NCI-H2196 (cell line): ENCODE data around the gene CISD1.
"Not testable (repeated sequence)": the region's sequence is repeated elsewhere in the genome, so short reads cannot be mapped to it uniquely, and the experiment has no call there.

Experiments used
- DNase-seq: peaks from one replicate; lab custom pipeline; 2025; ENCODE audit not compliant: unreplicated experiment; lab: John Stamatoyannopoulos, UW

Gene CISD1

GRCh38 chr10:58268946-58269781 is at the start of gene CISD1:
TSS of gene CISD1 (plus strand) at chr10:58269162. CDS start at chr10:58269274, 112 bp downstream.
- DNase-seq, result peak; percentile 90

DNA sequence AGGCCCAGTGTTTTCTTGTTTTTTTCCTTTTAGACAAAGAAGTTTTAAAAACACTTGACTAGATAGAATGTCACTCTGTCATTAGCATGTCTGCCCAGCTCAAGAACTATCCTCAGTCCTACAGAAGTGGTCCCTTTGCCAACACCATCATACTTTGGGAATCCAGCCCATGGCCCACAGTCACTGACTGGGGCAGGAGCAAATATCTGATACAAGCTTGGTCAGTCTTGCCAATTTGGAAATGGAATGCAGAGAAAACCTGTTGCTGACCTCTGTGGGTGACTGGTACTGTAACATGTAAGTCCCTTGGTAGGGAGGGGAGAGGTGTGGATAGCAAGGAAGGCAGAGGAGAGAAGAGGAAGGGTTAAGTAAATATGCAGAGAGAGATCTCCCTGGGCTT is 49.1 kb upstream of the CISD1 start:
- DNase-seq, result no peak

DNA sequence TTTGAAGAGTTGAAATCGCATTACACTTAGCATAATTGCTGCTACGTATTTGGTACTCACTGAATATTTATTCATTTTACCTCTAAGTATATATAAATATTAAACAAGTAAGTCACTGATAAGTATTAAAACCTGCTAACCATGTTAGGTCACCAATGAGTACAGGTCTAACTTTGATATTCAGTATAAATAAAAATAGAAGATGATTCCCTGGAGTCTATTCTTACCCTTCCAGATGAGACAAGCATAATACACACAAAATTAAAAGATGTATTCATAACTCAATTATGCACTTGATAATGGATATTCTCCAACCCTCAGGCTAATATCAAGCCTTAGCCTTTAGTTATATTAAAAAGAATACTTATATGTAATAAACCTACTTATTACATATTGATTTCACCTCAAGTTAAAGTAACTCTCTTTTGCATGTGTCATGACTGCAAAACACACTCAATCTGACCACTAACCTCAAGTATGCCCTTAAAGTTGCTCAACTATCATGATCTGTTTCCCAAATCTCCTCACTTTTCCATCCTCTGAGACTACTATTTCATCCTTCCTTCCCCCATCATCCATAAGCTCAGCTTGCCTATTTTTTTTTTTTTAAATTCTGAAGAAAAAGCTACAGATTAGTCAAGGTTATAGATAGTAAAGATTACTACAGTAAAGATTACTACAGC is 48.1 kb upstream of the CISD1 start:
- no peak for DNase-seq

DNA sequence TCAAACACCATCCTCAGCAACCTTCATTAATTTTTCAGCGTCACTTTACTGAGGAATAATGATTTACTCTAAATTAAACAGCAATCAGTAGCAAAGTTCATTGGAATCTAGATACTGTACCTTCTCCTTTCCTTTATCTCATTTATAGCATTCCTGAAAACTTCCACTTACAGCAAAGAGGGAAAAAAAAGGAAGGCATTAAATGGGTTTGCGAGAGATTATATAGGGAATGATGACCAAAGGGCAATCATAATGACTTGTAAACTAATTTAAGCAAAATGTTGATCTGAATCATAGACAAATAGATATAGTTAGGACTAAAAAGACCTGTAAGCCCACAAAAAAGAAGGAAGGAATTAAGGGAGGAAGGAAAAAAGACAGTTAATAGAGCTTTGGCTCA is 43.3 kb upstream of the CISD1 start:
- DNase-seq, result no peak

- DNase-seq, result not testable (repeated sequence)
These were observed 39.1 kb upstream of the CISD1 start for GRCh38 chr10:58229856-58230255.

DNA sequence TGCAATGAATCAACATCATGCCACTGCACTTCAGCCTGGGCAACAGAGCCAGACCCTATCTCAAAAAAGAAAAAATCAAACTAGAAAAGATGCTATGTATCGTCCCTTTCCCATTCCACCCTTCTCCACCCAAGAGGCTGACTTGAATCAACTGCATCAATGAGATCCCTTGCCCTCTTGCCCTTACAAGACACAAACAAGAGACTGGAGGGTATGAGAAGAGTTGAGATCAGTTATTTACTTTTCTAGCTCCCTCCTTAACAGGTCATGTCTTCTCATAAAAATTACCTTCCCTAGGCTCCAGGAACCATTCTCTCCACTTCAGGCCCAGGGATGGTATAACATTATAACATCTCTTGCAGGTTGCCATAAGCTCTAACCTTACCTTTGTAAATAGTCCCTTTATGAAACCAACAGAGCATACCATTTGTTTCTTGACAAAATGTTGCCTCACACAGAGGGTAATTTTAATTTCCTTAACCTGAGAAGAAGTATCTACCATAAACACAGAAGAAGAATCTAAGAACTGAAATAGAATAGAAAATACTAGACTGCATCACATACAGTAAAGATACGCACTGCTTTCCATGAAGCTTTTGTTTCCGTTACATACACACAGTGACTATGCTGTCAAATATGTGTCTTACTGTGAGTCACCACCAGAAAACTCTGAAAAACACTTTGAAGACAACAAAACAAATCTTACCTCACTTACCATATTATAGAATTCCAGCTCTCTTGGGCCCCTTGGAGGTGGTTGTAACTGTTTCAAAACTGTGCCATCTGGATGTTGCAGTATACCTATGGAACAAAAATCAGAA is 31.7 kb upstream of the CISD1 start:
- no peak for DNase-seq

DNA sequence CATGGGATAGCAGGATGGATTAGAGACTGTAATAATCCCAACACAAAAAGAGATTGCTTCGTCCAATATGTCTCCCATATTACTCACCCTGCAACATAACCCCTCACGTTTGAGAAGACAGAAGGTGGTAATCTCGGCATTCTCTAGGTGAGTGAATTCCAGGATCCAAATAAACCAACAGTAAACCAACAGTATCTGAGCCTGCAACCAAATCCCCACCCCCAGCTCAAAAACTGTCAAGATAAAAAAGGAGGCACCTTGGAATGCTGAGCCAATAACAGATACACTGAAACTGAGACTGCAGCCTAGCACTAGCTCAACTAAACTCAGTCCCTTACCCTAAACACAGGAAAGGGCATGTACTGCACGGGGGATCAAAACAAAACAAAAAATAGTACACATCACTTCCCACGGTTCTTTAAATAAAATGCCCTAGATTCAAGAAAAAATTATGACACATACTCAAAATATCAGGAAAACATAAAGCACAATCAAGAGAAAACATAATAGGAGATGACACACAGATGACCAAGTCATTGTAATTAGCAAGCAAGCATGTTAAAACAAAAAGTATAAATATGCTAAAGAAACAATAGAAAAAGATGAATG is 29.3 kb upstream of the CISD1 start:
- no peak for DNase-seq

- DNase-seq, result no peak
These were observed 28.4 kb upstream of the CISD1 start for GRCh38 chr10:58240531-58240930.

GRCh38 chr10:58241346-58241745 is 27.6 kb upstream of the CISD1 start:
- DNase-seq, result no peak

DNA sequence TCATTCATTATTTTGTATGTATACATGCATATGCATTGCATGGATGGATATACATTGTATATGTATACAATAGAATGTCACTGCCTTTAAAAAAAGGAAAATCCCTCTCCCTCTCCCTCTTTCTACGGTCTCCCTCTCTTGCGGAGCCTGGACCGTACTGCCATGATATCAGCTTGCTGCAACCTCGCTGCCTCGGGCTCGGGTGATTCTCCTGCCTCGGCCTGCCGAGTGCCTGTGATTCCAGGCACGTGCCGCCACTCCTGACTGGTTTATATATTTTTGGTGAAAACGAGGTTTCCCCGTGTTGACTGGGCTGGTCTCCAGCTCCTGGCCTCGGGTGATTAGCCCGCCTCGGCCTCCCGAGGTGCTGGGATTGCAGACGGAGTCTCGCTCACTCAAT is 25.7 kb upstream of the CISD1 start:
- no peak for DNase-seq

GRCh38 chr10:58243801-58244200 is 25.2 kb upstream of the CISD1 start:
- DNase-seq, result not testable (repeated sequence)

GRCh38 chr10:58244242-58244641 is 24.7 kb upstream of the CISD1 start:
- not testable (repeated sequence) for DNase-seq

- DNase-seq, result not testable (repeated sequence)
These were observed 24.3 kb upstream of the CISD1 start for GRCh38 chr10:58244666-58245065.

GRCh38 chr10:58253184-58253583 is 15.8 kb upstream of the CISD1 start:
- no peak for DNase-seq

GRCh38 chr10:58254644-58255043 is 14.3 kb upstream of the CISD1 start:
- DNase-seq, result no peak

GRCh38 chr10:58256013-58256780 is 12.8 kb upstream of the CISD1 start:
- DNase-seq, result not testable (repeated sequence)

DNA sequence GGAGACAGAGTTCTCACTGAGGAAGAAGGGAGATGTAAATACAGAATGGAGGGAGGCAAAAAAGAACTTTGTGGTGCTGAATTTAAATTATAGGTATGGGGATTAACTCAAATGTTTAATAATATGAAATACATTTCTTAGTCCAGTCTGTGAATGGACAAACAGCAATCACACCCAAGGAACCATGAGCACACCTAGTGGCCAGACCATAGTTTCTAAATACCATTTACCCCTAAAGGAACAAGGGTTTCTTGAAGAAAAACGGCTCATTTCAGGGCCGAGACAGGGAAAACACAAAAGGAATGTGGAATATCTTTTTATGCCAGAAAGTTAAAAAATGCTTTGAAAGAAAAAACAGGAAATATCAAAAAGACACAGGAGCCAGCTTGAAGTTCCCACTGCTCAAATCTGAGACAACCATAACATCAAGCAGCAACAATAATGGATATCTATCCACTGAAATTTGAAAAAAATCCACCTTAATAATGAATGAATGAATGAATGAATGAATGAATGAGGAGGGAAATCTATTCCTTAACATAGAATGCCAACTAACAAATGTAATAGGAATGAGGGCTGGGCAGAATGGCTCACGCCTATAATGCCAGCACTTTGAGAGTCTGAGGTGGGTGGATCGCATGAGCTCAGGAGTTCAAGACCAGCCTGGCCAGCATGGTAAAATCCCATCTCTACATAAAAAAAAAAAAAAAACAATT is 9.8 kb upstream of the CISD1 start:
- DNase-seq, result no peak

DNA sequence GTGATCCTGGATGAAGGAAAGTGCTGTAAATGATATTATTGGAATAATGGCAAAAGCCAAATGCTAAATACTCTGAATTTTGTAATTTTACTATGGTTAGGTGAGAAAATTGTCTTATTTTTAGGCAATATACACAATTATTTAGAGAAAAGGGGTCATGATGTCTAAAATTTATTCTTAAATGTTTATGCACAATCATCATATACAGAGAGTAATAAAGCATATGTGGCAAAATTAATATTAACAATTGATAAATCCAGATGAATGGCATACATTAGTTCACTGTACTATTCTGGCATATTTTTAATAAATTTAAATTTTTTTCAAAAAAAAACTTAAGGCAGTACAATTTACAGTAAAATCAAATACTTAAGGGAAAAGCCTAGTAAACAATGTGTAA is 8.6 kb upstream of the CISD1 start:
- DNase-seq, result no peak

GRCh38 chr10:58262766-58263165 is 6.2 kb upstream of the CISD1 start:
- DNase-seq, result no peak

GRCh38 chr10:58264780-58265179 is 4.2 kb upstream of the CISD1 start:
- no peak for DNase-seq
